Loucy (cell line): Measurements from ENCODE around the gene PNP.
A peak's percentile ranks its signal among the peaks of the same experiment; 100 is the strongest.

Experiments used
- H2AFZ ChIP-seq: fragments of 200-600 bp; sonication (generic); 2 replicates; pipeline ENCODE4 v1.6.0; 2016; ENCODE audit warnings: antibody characterized with exemption, mild to moderate bottlenecking, low read length, moderate library complexity
- H3F3A ChIP-seq: fragments of 200-600 bp; 2 replicates; pipeline ENCODE4 v1.6.0; 2016; ENCODE audit warnings: antibody characterized with exemption, low read depth, mild to moderate bottlenecking
- H3K27me3 ChIP-seq: fragments of 200-600 bp; sonication (generic); 2 replicates; pipeline ENCODE4 v1.6.1; 2014; ENCODE audit warnings: low read length, mild to moderate bottlenecking; ENCODE audit not compliant: insufficient read depth, poor library complexity, severe bottlenecking
- H3K36me3 ChIP-seq: fragments of 200-600 bp; sonication (generic); 2 replicates; pipeline ENCODE4 v1.6.1; 2016; ENCODE audit warnings: low read length; ENCODE audit not compliant: insufficient read depth
- H3K4me1 ChIP-seq: fragments of 200-600 bp; sonication (generic); 2 replicates; pipeline ENCODE4 v1.5.1; 2014; ENCODE audit warnings: low read length, mild to moderate bottlenecking; ENCODE audit not compliant: insufficient read depth, poor library complexity, severe bottlenecking
- H3K4me2 ChIP-seq: fragments of 200-600 bp; sonication (generic); 2 replicates; pipeline ENCODE4 v1.6.0; 2014; ENCODE audit warnings: antibody characterized with exemption, low read length, low read depth, mild to moderate bottlenecking; ENCODE audit not compliant: poor library complexity, severe bottlenecking
- H3K4me3 ChIP-seq: fragments of 200-600 bp; sonication (generic); 2 replicates; pipeline ENCODE4 v1.5.1; 2014; ENCODE audit warnings: low read length, mild to moderate bottlenecking, mixed read lengths; ENCODE audit not compliant: poor library complexity, severe bottlenecking
- H3K79me2 ChIP-seq: fragments of 200-600 bp; sonication (generic); 2 replicates; pipeline ENCODE4 v1.6.1; 2014; ENCODE audit warnings: low read length; ENCODE audit not compliant: insufficient read depth
- H3K9ac ChIP-seq: fragments of 200-600 bp; sonication (generic); 2 replicates; pipeline ENCODE4 v1.6.0; 2014; ENCODE audit warnings: mild to moderate bottlenecking, low read depth, low read length, moderate library complexity; ENCODE audit not compliant: poor library complexity, severe bottlenecking
- H3K9me2 ChIP-seq: fragments of 200-600 bp; sonication (generic); replicated peaks from 2 replicates; pipeline ENCODE4 v1.6.1; 2016; ENCODE audit warnings: low read depth, low read length, mixed read lengths
- H3K9me3 ChIP-seq: fragments of 200-600 bp; sonication (generic); 2 replicates; pipeline ENCODE4 v1.6.1; 2014; ENCODE audit warnings: mild to moderate bottlenecking, antibody characterized with exemption, low read length, low read depth; ENCODE audit not compliant: insufficient read depth
- H4K20me1 ChIP-seq: fragments of 200-600 bp; sonication (generic); 2 replicates; pipeline ENCODE4 v1.6.0; 2014; ENCODE audit warnings: antibody characterized with exemption, low read length, mild to moderate bottlenecking; ENCODE audit not compliant: insufficient read depth, poor library complexity, severe bottlenecking
- CTCF ChIP-seq: fragments of 200-600 bp; sonication (generic); conservative IDR thresholded peaks from 2 replicates; pipeline ENCODE4 v1.5.1; 2014; ENCODE audit warnings: mild to moderate bottlenecking, antibody characterized with exemption, low read length
- EZH2phosphoT487 ChIP-seq: fragments of 200-600 bp; IDR thresholded peaks from 2 replicates; pipeline ENCODE4 v1.6.1; 2018; ENCODE audit warnings: antibody characterized with exemption, mild to moderate bottlenecking, moderate library complexity, borderline replicate concordance

PNP gene

GRCh38 chr14:20456971-20457370 lies 12.2 kb upstream of the PNP start:
- Histone ChIP-seq H3K4me1 (peaks cover 44% of the 10 kb centered on the region), H2AFZ (no peak overlapping the region), H3K36me3 (peaks cover 33% of the 10 kb centered on the region; the same call in 1 of the 2 replicates), H3K4me3 (peak overlapping the region; percentile 86), H3K4me2 (peak overlapping the region; percentile 88), H3K9me3 (no peaks in the 10 kb centered on the region), H3K79me2 (peaks cover 87% of the 10 kb centered on the region), H3K27me3 (no peaks in the 10 kb centered on the region), H3K9ac (peak overlapping the region; percentile 95), H3F3A (no peaks in the 10 kb centered on the region), H4K20me1 (peaks cover 54% of the 10 kb centered on the region), H3K9me2 (no peaks in the 10 kb centered on the region)
- TF ChIP-seq EZH2phosphoT487, result no peak
- no peak for TF ChIP-seq CTCF

- Histone ChIP-seq H3K9me3 (no peaks in the 10 kb centered on the region), H3K36me3 (peaks cover 30% of the 10 kb centered on the region; the same call in 1 of the 2 replicates), H4K20me1 (peaks cover 54% of the 10 kb centered on the region), H2AFZ (no peak overlapping the region), H3K4me3 (no peak overlapping the region), H3K4me2 (peak overlapping the region; percentile 96), H3K27me3 (no peaks in the 10 kb centered on the region), H3F3A (no peaks in the 10 kb centered on the region), H3K79me2 (peaks cover 75% of the 10 kb centered on the region), H3K4me1 (peaks cover 44% of the 10 kb centered on the region), H3K9me2 (no peaks in the 10 kb centered on the region), H3K9ac (no peak overlapping the region)
- TF ChIP-seq EZH2phosphoT487, result no peak
- no peak for TF ChIP-seq CTCF
These were observed 11.0 kb upstream of the PNP start for GRCh38 chr14:20458031-20458789.

- Histone ChIP-seq H3K36me3 (peaks cover 30% of the 10 kb centered on the region; the same call in 1 of the 2 replicates), H3K4me3 (peak overlapping the region; percentile 77), H3K9me3 (no peaks in the 10 kb centered on the region), H3K4me1 (peaks cover 38% of the 10 kb centered on the region), H3K79me2 (peaks cover 56% of the 10 kb centered on the region), H3K27me3 (no peaks in the 10 kb centered on the region), H4K20me1 (peaks cover 47% of the 10 kb centered on the region), H3F3A (no peaks in the 10 kb centered on the region), H3K9ac (peak overlapping the region; percentile 90), H3K9me2 (no peaks in the 10 kb centered on the region), H3K4me2 (peak overlapping the region; percentile 96), H2AFZ (0 out of 2 replicates have a peak overlapping the region, but pooled peaks have one; percentile 48)
- TF ChIP-seq EZH2phosphoT487 (no peak), CTCF (no peak)
These were observed 8.6 kb upstream of the PNP start for GRCh38 chr14:20460458-20461224.
